GM23338 (cell line): ENCODE results near the gene CCDC197. TPM values are rescaled to one million over a fixed set of nuclear protein-coding genes. Genes with fewer than 3 reads are reported as not detected.

Experiments
- ATAC-seq: fragments of 200-7000 bp; cut with Tn5 transposase; 3 replicates; pipeline ENCODE4 v1.9.1; 2020
- DNase-seq: peaks from one replicate; pipeline ENCODE4 v3.0.0-alpha.2; 2015; ENCODE audit warnings: low spot score
- H2AFZ ChIP-seq: fragments of 200-600 bp; sonication (generic); 2 replicates; pipeline ENCODE4 v1.8.0; 2016; ENCODE audit warnings: antibody characterized with exemption, mild to moderate bottlenecking, moderate library complexity
- H3F3A ChIP-seq: fragments of 200-600 bp; sonication (generic); replicated peaks from 2 replicates; pipeline ENCODE4 v1.8.0; 2017; ENCODE audit warnings: antibody characterized with exemption, mixed run types, low read depth
- H3K27ac ChIP-seq: fragments of 200-600 bp; sonication (generic); 2 replicates; pipeline ENCODE4 v1.6.1; 2016; ENCODE audit warnings: low read depth
- H3K27me3 ChIP-seq: fragments of 200-600 bp; sonication (generic); 2 replicates; pipeline ENCODE4 v1.8.0; 2016; ENCODE audit warnings: mild to moderate bottlenecking, mixed run types, moderate library complexity; ENCODE audit not compliant: insufficient read depth
- H3K36me3 ChIP-seq: fragments of 200-600 bp; sonication (generic); 2 replicates; pipeline ENCODE4 v1.8.0; 2016; ENCODE audit warnings: mild to moderate bottlenecking; ENCODE audit not compliant: insufficient read depth
- H3K4me1 ChIP-seq: fragments of 200-600 bp; sonication (generic); 2 replicates; pipeline ENCODE4 v1.8.0; 2016; ENCODE audit warnings: mild to moderate bottlenecking, moderate library complexity; ENCODE audit not compliant: insufficient read depth
- H3K4me2 ChIP-seq: fragments of 200-600 bp; sonication (generic); 2 replicates; pipeline ENCODE4 v1.7.1; 2017; ENCODE audit warnings: mixed run types
- H3K4me3 ChIP-seq: fragments of 200-600 bp; sonication (generic); 2 replicates; pipeline ENCODE4 v1.6.1; 2016; ENCODE audit warnings: mixed run types
- H3K79me2 ChIP-seq: fragments of 200-600 bp; sonication (generic); replicated peaks from 2 replicates; pipeline ENCODE4 v1.8.0; 2017; ENCODE audit warnings: mild to moderate bottlenecking; ENCODE audit not compliant: insufficient read depth
- H3K9me2 ChIP-seq: fragments of 200-600 bp; sonication (generic); 2 replicates; pipeline ENCODE4 v1.8.0; 2017; ENCODE audit not compliant: insufficient read depth
- H4K20me1 ChIP-seq: fragments of 200-600 bp; sonication (generic); replicated peaks from 2 replicates; pipeline ENCODE4 v1.8.0; 2017; ENCODE audit warnings: mild to moderate bottlenecking; ENCODE audit not compliant: insufficient read depth
- H3K27ac Mint-ChIP-seq: 2 replicates; pipeline ENCODE4 v1.8.0; 2020; ENCODE audit warnings: inconsistent platforms, mild to moderate bottlenecking, moderate library complexity, mixed read lengths
- H3K27me3 Mint-ChIP-seq: 3 replicates; pipeline ENCODE4 v1.8.0; 2022; ENCODE audit warnings: low read depth, mild to moderate bottlenecking, moderate library complexity, mixed read lengths, inconsistent platforms; ENCODE audit not compliant: insufficient read depth, poor library complexity
- H3K36me3 Mint-ChIP-seq: 3 replicates; pipeline ENCODE4 v1.8.0; 2021; ENCODE audit warnings: low read depth, mild to moderate bottlenecking, inconsistent platforms, moderate library complexity, mixed read lengths
- H3K4me1 Mint-ChIP-seq: 3 replicates; pipeline ENCODE4 v1.8.0; 2020; ENCODE audit warnings: mild to moderate bottlenecking, inconsistent platforms, mixed read lengths
- H3K4me3 Mint-ChIP-seq: 3 replicates; pipeline ENCODE4 v1.8.0; 2021; ENCODE audit warnings: moderate library complexity, mild to moderate bottlenecking, inconsistent platforms, mixed read lengths
- H3K9me3 Mint-ChIP-seq: 3 replicates; pipeline ENCODE4 v1.8.0; 2020; ENCODE audit warnings: moderate library complexity, mild to moderate bottlenecking, inconsistent platforms, mixed read lengths
- CREB1 ChIP-seq: fragments of 250-450 bp; sonication (Bioruptor Pico); IDR thresholded peaks from 2 replicates; pipeline ENCODE4 v1.5.0; 2020; ENCODE audit warnings: low read depth, mild to moderate bottlenecking, moderate library complexity
- CTCF ChIP-seq, 2 experiments: fragments of 200-600 bp in 1 of 2; sonication (generic) in 1 of 2; conservative IDR thresholded peaks; 2 replicates each; pipeline versions ENCODE4 v1.5.1 to v1.6.1; 2016 to 2017; ENCODE audit warnings: antibody characterized with exemption in 2 of 2, low read depth in 2 of 2, mild to moderate bottlenecking in 2 of 2, moderate library complexity in 1 of 2
- ETS1 ChIP-seq: IDR thresholded peaks from 2 replicates; pipeline ENCODE4 v1.6.1; 2016; ENCODE audit warnings: antibody characterized with exemption
- EZH2 ChIP-seq: fragments of 200-600 bp; sonication (generic); IDR thresholded peaks from one replicate; pipeline ENCODE4 v1.8.0; 2017; ENCODE audit warnings: antibody characterized with exemption, mild to moderate bottlenecking, low read depth; ENCODE audit not compliant: unreplicated experiment
- EZH2phosphoT487 ChIP-seq: fragments of 200-600 bp; sonication (generic); IDR thresholded peaks from one replicate; pipeline ENCODE4 v1.8.1; 2018; ENCODE audit warnings: antibody characterized with exemption; ENCODE audit not compliant: unreplicated experiment
- JUNB ChIP-seq: IDR thresholded peaks from one replicate; pipeline ENCODE4 v1.6.1; 2016; ENCODE audit warnings: antibody characterized with exemption; ENCODE audit not compliant: unreplicated experiment
- NANOG ChIP-seq: IDR thresholded peaks from 2 replicates; pipeline ENCODE4 v1.6.1; 2016; ENCODE audit warnings: antibody characterized with exemption, borderline replicate concordance
- POLR2AphosphoS5 ChIP-seq: IDR thresholded peaks from 2 replicates; pipeline ENCODE4 v1.6.1; 2016; ENCODE audit warnings: antibody characterized with exemption, low read depth
- REST ChIP-seq: IDR thresholded peaks from one replicate; pipeline ENCODE4 v1.6.1; 2018; ENCODE audit warnings: antibody characterized with exemption; ENCODE audit not compliant: unreplicated experiment
- STAT1 ChIP-seq: IDR thresholded peaks from one replicate; pipeline ENCODE4 v1.6.1; 2016; ENCODE audit warnings: antibody characterized with exemption; ENCODE audit not compliant: unreplicated experiment
- ZNF114 ChIP-seq: fragments of 250-450 bp; sonication (Bioruptor Pico); IDR thresholded peaks from 2 replicates; pipeline ENCODE4 v1.5.0; 2020; ENCODE audit warnings: mild to moderate bottlenecking, moderate library complexity
- ZNF331 ChIP-seq: fragments of 250-450 bp; sonication (Bioruptor Pico); IDR thresholded peaks from 2 replicates; pipeline ENCODE4 v1.5.0; 2020; ENCODE audit warnings: low read depth, mild to moderate bottlenecking, moderate library complexity
- polyA plus RNA-seq: library from polyadenylated mRNA; unstranded; fragments of >200 nt; fragmentation: Nextera tagmentation; extraction: Ambion mirVana; gene quantifications from 2 replicates; pipeline ENCODE4 v1.2.1, GENCODE V29; 2016
- total RNA-seq: library from RNA; depleted of rRNA; stranded (reverse); fragments of >200 nt; shearing (Covaris generic); gene quantifications from 2 replicates; pipeline ENCODE4 v1.2.3, GENCODE V29; 2014

CCDC197 gene
- total and polyA plus RNA-seq, 2 experiments from 2014 or later: not detected

GRCh38 chr14:93989939-93990338 lies 7.2 kb upstream of the CCDC197 start (continued):
- TF ChIP-seq ETS1: no peak
- TF ChIP-seq POLR2AphosphoS5: no peak
- no peak for TF ChIP-seq JUNB
- TF ChIP-seq CREB1 (CRISPR knock-in tag): no peak
- TF ChIP-seq EZH2phosphoT487: no peak
- no peak for TF ChIP-seq ZNF114

GRCh38 chr14:93991212-93991611 lies 5.9 kb upstream of the CCDC197 start:
- Histone ChIP-seq H3K4me2 (no peak overlapping the region), H3K4me1 (no peaks in the 10 kb centered on the region), H4K20me1 (no peaks in the 10 kb centered on the region), H2AFZ (no peak overlapping the region), H3K36me3 (no peaks in the 10 kb centered on the region), H3K27ac (no peak overlapping the region), H3K9me2 (no peaks in the 10 kb centered on the region), H3K27me3 (no peaks in the 10 kb centered on the region), H3K4me3 (no peak overlapping the region), H3K79me2 (no peaks in the 10 kb centered on the region), H3F3A (no peaks in the 10 kb centered on the region)
- DNase-seq: no peak
- Mint-ChIP-seq H3K27ac (no peak overlapping the region), H3K4me3 (no peak overlapping the region), H3K36me3 (no peaks in the 10 kb centered on the region; the same call in 2 of the 3 replicates), H3K27me3 (peaks cover 14% of the 10 kb centered on the region), H3K4me1 (peaks cover 10% of the 10 kb centered on the region), H3K9me3 (no peaks in the 10 kb centered on the region)
- no peak for ATAC-seq
- TF ChIP-seq EZH2phosphoT487: no peak
- no peak for TF ChIP-seq JUNB
- TF ChIP-seq POLR2AphosphoS5: no peak
- no peak for TF ChIP-seq EZH2
- no peak for TF ChIP-seq CREB1 (CRISPR knock-in tag)
- TF ChIP-seq STAT1: no peak
- no peak for TF ChIP-seq ETS1
- TF ChIP-seq CTCF (conservative IDR thresholded peaks at IDR 0.05; ENCODE audit: low read depth in 2 of 2): no peak
- no peak for TF ChIP-seq ZNF114
- no peak for TF ChIP-seq REST
- TF ChIP-seq NANOG: no peak
- no peak for TF ChIP-seq ZNF331
